GM18870 (cell line): ENCODE measurements around the gene LBR.

Experiments
- ATAC-seq: cut with Tn5 transposase; IDR thresholded peaks from one replicate; pipeline ENCODE4 v1.9.1; 2021; ENCODE audit warnings: moderate library complexity; ENCODE audit not compliant: unreplicated experiment

The LBR gene

DNA sequence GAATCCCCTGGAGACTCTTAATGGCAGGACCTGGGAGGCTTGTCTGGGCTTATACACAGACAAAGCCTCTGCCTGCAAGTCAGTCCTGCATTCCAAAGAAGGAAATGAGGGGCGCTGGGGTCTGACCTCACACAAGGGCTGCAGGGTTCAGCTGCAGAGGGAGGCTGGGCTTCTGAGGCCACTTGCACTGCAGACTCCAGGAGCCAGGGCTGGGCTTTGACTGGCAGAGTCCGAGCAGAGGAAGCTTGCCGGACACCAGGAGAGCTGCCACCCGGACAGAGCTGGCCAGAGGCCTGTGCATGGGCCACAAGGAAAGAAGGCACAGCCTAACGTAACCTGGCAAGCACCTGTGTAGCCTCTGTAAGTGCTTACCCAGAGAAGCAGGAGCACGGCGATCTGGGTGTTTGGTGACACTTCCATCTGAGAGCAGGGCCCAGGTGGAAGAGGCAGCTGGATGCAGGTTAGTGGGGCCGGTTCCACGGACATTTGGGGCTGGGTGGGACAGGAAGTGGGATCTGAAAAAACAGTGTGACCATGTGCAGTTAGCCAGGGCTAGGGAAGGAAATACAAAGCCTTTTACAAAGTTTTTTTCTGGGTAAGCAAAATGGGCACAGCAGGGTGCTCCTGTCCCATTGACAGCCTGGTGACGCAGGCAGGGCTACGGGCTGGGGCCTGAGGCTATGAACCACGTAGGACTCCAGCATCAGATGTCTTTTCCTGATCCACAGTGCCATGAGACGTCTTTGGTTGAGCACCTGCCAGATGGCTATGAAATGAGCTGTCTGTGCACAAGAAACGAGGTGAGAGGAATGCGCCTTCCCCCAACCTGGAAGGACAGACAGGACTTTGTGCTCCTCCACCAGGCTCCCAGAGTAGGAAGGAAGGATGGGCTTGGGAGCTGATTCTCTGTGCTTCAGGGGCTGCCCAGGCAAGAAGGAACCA, 37.3 kb upstream of the LBR start:
- no peak for ATAC-seq

DNA sequence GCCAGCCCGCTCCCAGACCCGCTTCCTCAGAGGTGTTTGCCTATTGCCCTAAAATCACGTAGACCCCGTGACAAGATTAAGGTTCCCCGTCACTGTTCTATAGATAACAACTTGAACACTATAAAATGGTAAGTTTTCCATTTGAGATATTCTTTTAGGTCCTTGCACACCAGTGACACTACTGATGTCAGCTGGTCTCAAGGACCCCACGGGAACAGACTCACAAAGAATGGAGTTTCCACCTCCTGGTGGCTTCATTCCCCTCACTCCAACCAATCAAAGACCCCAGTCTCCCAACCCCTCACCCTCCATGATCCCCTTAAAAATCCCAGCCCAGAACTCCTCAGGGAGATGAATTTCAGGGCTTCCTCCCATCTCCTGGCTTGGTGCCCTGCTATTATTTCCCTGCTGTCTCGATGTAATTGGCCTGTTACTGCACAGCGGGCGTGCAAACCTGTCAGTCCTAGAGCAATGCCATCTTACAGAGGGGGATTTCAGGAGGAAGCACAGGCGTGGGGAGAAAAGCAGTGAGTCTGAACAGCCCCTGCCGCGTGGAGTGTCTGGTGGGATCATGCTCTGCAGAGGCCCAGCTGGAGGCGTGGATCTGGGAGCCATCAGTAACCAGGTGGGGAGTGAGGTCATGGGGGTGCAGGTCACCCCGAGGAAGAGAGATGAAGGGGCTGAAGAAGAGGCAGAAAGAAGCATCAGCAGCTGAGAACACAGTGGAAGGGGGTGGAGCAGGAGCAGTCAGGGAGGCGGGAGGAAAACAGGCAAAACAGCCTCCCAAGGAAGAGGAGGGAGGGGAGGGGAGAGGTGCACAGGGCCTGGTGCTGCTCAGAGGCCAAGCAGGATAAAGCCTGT, 35.1 kb upstream of the LBR start:
- ATAC-seq, result no peak

DNA sequence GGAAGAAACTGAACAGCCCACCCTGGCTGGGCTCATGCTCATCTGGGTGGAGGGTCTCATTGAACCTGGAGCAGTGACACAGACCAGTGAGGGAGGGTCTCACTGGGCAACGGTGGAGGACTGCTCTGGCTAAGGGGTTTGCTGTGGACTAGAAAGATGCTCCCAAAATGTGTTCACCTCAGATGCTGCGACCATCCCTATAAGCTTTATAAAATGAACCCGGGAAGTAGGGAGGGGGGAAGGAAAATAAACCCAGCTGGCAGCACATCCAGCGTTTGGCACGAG, 34.5 kb upstream of the LBR start:
- ATAC-seq, result no peak

DNA sequence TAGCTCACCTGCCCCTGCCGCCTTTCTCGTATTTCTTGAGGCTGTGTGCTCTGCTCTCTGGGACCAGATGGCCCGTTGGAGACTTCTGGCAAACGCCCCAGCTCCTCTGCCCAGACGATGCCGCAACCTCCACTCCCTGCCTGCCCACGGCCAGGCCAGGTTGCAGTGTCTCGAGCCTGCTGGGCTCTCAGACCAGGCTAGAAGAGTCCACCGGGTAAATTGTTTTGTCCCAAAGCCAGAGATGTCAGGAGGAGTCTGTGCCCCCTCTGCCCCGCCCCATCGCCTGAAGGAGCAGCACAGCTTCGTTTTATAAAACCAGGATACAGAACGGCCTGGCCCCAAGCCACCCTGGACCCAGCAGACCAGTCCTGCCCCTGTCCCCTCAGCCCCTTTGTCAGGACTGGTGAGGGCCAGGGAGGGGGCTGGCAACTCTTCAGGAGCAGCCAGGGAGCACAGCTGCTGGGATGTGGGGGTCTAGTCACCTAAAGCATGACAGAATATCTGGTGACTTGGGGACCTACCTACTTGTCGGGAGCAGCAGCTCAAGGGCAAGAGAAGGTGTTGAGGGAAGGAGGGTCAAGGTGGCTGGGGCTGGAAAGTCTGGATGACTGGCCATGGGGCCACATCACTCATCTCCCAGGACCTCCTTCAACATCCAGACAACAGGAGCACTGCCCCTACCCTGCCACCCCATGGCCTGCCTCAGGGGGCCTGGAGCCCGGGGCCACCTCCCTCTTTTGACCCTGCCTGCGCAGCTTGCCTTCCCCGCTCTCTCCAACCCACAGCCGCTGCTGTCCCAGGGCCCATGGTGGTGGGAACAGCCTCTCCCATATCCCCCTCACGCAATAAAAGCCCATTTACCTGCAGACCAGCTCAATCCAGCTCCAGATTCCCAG, 33.9 kb upstream of the LBR start:
- no peak for ATAC-seq

DNA sequence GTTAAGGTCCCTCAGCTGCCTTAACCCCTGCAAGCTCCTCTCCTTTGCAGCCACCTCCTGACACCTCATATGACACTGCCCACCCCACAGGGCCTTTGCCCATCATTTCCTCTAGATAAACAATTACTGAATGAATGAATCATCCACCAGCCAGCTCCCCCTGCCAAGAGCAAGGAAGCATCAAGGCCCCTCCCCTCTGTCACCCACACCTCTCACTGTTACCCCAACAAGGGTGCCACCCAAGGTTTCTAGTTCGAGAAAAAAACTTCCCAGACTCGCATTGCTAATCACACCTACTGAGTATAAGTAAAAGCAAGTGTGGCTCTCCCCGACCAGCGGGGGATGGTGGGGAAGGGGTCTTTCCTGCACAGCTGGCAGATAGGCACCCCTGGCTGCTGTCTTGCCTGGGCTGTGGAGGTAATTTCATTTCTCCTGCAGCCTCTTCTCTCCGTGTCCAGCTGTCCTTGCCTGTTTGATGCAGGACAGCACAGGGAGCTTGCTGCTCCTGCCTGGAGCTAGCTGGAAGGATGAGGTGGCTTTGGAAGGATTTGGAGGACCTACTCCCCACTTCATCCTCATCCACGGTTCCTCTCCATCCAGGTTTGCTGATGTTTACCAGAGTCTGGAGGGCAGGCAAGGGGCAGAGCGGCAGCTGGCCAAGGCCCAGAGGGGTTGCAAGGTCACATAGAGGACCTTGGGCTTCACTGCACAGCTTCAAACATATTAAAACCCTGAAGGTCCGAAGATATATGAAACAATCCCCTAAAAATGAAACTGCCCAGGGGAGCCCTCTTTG, 33.1 kb upstream of the LBR start:
- no peak for ATAC-seq

DNA sequence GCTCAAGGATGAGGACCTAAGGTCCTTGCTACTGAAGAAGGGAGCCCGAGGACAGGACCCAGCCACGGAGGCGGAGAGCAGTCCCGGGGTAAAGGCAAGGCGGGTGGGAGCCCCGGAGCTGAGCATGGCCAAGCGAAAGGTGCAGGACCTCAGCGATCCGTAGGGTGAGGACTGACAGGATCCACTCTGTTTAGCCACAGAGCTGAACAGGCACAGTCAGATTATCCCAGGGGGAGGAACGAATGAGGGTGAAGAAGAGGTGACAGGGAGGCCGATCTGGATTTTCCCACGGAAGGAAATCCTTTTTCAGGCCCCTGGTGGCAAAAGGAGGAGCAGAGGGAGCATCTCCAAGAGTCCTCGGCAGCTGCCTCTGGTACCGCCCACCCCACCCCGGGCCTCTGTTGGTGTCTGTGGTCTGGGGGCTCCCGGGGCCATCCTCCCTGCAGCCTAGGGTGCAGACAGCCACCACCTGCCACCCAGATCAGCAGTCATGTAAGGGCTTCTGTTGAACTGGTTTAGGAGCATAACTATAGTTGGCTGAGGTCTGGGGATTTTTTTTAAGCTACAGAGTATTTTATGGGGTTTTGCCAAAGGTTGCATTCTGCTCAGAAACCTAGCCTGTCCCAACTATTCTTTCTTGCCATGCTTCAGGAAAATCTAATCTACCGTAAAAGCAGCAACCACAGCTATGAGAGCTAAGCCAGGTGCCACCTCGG, 32.3 kb upstream of the LBR start:
- no peak for ATAC-seq

DNA sequence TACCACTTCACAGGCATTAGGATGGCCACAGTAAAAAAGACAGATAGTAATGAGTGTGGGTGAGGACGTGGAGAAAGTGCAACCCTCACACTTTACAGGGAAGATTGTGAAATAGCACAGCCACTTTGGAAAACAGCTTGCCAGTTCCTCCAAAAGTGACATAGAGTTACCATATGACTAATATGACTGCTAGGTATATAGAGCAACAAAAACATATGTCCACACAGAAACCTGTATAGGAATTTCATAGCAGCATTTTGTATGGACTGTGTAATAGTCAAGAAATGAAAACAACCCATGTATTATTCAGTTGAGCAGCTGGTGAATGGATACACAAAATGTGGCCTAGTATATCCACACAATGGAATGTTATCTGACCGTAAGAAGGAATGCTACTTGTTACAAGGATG, 30.4 kb upstream of the LBR start:
- ATAC-seq, result no peak

DNA sequence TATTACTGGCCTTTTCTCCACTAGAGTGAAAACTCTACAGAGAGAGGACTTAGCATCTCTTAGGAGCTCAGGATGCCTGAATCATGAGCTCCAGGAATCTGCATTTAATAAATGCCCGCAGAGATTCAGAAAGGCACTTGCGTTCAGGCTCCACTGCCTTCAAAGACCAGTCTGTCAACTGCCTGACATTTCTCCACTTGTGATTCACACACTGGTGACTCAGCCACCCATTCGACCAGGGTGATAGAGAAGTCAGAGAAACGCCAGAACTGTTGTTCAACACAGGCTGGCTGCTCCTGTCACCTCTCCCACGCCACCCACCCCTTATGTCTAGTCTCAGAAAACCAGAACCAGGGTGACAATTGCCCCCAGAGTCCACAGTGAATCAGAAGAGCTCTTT, 26.9 kb upstream of the LBR start:
- ATAC-seq, result no peak

DNA sequence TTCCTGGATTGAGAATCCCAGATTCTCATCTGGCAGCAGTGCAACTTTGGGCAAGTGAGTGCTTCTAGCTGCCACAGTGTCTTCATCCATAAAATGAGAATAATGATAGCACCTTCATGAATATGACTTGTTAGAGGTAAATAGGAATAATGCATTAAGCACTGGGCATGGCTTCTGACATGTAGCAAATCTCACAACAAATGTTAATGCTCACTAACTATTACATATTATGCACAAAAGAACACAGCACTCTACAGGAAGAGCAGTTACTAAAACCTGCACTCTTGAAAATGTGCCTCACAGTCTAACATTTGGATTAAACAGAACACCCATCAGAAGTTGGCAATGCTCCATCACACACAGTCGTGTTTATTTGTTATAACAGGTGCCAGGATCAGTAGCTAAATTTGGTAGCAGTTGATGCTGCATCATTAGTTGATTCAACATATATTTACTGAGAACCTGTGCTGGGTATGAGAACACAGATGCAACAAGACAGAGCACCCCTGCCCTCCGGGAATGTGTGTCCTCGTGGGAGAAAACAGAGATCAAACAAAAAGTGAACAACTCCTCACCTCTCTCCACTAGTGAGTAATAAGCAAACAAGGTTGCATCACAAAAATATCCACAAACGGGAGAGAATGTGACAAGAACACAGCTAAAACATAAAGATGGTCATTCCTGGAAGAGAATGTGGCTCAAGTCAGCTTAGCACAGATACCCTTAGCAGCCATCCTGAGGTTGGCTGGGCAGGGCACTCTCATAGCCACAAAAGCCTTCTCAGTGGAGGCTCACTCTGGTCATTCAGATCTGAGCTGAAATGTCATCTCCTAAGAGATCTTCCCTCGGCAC, 26.2 kb upstream of the LBR start:
- ATAC-seq, result no peak

DNA sequence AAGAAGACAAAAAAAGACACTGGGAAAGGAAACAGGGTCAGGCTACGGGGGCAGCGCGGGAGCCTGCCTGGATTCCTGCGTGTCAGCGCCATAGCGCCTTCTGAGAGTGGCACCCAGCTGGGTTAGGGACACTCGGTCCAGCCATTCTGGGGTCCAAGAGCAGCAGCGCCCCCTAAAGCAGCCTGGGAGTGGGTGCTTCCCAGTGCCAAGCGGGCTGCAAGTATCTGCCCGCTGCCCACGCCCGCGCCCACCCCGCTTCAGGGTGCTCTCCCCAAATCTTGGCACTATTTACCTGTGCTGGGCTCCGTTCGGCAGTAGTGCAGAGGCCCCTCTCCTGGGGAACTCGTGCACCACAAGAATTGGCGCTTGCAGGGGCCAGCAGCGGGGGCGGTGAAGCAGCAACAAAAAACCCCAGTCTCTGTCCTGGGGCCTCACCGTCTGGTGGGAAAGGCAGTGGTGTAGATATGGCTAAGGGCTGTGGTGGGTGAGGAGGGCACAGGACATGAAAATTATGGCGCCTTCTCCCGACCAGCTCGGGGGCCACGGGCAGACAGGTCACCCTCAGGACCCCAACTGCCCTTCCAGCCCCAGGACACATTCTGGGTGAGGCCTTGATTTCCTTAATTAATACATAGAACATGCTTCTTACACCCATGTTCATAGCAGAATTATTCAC, 24.1 kb upstream of the LBR start:
- no peak for ATAC-seq

DNA sequence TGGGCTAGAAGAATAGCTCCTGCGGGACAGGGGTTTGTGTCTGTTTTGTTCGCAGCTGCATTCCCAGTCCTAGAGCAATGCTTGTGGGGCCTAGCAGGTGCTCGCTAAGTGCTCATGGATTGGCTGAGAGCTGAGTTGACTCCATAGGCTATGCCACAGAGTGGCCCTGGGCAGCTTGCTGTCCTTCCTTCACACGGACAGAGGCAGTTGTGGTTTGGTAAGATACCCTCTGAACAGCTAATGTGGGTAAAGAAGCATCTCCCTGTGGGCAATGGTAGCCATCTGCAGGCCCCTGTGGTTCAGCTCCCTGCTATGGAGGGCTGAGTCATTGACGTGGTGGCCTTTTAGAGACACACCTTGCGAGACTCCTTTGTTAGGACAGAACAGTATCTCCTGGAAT, 23.5 kb upstream of the LBR start:
- no peak for ATAC-seq

DNA sequence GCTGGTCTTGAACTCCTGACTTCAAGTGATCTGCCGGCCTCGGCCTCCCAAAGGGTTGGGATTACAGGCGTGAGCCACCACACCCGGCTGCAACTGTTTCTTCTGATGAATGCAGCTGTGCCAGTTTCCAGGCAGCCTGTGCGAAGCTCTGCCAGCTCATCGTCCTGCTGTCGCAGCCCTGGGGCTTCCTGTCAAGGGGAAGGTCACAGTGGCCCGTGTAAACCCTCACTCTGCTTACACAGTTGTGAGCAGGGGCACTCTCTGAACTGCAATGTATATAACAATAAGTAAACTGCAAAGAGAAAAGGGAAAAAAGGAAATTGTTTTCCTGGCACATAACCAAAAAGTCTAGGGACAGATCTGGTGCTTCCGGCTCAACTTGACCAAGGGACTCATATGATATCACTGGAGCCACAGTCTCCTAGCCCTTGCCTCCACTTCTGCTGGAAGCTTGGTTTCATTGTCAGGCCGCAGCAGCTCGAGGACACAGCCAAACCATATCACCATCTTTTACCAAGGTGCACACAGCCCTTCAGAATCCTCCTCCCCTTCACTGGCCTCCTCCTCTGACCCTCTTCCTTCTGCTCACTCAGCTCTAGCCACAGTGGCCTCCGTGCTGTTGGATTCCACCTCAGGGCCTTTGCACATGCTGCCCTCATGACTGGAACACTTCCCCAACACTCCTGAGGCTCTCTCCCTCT, 22.8 kb upstream of the LBR start:
- no peak for ATAC-seq

DNA sequence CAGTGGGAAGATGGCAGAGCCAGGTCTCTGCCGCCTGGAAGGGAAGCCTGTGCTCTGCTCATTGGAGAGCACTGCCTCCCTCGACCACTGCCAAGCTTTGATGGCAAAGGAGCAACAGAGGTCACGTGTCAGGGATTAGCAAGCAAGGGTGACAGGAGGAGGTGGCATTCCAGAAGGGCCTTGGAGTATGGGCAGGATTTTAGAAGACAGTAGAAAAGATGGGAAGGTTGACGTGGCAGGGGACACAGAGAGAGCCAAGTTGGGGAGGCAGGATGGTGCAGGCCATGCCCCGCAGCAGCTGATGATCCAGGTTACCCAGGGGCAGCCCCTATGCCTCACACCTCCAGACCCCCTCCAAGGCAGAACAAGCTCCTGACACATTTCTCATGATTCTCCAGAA, 21.9 kb upstream of the LBR start:
- ATAC-seq, result no peak

DNA sequence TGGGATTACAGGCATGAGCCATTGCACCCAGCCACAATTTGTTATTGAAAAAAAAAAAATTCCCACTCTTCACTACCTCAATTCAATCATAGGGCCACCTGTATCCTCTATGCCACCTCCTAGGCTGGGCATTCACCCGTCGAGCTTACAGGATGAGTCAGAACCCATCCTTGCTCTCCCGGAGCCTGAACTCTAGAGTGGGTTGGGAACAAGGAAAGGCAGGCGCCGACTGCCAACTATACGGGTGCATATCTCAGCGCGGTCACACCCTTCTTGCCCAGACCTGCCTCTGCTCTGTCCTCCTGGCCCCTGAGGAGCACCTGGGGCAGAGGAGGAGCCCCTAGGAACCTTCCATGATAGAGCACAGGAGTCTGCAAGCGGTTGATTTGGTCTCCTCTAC, 21.4 kb upstream of the LBR start:
- ATAC-seq, result no peak

DNA sequence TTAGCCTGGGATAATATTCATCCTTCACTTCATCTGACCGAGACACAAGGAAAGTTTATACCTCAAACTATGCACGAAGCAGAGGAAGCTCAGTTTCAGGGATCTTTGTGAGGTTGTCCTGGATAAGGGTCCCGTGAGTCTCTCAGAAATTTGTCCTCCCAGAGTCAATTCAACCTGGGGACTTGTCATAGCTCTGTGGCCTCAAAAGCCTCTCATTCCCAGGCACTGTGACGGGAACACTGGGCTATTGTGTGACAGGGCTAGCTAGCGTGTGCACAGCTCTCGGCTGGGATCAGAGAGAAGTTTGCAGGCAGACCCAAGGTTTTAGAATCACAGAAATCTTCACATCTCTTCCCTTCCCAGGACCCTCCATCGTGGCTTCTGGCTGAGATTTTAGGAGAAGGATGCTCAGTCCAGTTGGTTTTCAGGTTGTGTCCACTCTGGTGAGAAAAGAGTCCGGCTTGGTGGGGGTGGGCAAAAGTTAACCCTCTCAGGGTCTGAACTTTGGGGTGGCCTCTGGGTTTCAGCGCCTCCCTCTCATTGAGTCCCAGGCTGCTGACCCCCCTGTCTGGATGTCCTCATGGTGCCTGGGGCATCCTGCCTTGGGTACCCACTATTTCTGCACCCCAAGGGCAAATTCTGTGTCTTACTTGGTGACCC, 20.4 kb upstream of the LBR start:
- ATAC-seq, result no peak

DNA sequence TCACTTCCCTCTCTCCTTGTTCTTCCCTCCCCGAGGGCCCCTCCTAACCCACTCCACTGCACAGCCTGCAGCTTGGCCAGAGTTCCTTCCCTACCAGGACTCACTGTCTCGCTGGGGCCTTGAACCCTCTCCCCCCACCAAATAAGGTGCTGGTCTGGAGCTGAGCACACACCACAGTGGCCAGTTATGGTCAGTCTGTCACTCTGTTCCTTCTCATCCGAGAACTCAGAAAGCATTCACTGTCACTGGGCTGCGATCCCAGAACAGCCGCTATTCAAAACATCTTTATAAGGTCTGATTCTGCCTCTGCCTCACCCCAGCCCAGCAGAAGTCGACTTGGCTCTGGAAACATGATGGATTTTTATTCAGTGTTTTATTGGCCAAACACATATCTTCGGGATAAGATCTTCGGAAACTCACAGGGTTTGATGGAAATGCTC, 19.8 kb upstream of the LBR start:
- ATAC-seq, result no peak

DNA sequence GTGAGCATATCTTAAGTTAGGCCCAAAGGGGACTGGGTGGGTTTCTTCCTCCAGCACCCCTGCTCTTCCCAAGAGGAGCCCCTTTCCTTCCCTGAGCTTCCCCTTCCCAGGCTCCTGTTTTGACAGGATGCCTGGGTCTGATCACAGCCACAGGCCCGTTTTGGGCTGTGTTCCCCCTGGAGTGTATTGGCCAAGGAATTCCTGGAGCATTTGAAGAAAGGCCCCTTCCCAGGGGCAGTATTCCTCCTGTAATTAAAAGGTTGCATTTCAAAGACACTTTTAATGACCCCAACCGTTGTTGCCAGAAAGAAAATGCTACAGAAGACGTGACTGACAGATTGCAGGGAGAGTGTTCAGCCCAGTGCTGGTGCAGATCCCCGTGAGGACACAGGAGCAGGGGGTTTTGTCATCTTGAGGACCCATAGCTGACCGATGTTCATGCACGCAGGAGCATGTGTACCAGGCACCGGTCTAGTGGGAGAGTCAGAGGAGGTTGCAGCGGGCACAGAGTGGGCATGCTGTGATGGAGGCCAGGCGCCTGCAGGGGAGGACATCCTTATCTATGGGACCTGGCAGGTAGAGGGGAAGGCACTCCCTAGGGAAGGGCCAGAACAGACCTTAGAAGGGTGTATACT, 19.3 kb upstream of the LBR start:
- no peak for ATAC-seq
